Ishikawa (cell line): ENCODE results near the gene LARP6.

Experiments used
- CEBPB ChIP-seq: IDR thresholded peaks from 2 replicates; pipeline ENCODE4 v1.6.1; 2012
- EP300 ChIP-seq: IDR thresholded peaks from 2 replicates; pipeline ENCODE4 v1.6.1; 2012; ENCODE audit warnings: borderline replicate concordance
- TAF1 ChIP-seq: IDR thresholded peaks from 2 replicates; pipeline ENCODE4 v1.6.1; 2012; ENCODE audit warnings: low read depth, mild to moderate bottlenecking
- TF ChIP-seq, protein P1 (sequence below): IDR thresholded peaks from 2 replicates; pipeline ENCODE4 v1.6.1; 2012
- TF ChIP-seq, protein P2 (sequence below): IDR thresholded peaks from 2 replicates; pipeline ENCODE4 v1.6.1; 2012

DNA sequence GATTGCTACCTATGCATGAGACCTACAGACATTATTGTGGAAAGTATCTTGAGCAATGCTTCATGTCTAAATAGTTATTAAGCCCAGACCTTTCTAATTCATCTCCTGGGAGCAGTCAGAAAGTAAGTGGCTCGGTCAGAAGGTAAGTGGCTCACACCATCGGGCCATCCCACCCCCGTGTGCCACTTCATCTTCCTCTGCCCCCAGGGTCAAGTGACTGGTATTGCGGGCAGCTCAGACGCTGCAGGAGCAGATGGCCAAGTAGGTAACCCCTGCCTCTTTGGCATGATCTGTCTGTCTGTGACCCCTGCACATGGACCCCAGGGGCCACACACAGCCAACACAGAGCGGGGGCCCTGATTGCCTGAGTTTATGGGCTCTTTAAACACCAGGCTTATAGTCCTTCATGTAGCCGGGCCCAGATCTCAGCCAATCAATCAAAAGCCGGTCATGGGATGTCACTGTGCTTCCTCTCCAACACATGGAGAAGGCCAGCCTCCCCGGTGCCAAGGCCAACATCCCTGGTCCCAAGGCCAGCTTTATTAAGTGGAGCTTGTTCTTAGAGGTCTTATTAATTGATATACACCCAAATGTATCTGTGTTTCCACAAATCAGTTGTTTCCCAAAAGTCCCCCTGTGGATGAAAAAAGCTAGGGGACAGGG is 42.9 kb downstream of the LARP6 start:
- no peak for TF ChIP-seq TAF1
- TF ChIP-seq CEBPB: no peak
- TF ChIP-seq, protein P1, sequence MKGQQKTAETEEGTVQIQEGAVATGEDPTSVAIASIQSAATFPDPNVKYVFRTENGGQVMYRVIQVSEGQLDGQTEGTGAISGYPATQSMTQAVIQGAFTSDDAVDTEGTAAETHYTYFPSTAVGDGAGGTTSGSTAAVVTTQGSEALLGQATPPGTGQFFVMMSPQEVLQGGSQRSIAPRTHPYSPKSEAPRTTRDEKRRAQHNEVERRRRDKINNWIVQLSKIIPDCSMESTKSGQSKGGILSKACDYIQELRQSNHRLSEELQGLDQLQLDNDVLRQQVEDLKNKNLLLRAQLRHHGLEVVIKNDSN: no peak
- no peak for TF ChIP-seq EP300
- TF ChIP-seq, protein P2, sequence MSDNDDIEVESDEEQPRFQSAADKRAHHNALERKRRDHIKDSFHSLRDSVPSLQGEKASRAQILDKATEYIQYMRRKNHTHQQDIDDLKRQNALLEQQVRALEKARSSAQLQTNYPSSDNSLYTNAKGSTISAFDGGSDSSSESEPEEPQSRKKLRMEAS: no peak
